Activated CD4-positive, alpha-beta T cell treated with anti-CD3 and anti-CD28 coated beads, Interleukin-10, Interleukin-2, amounts not matched to agents 100 ng/mL and 50 ng/mL, durations not matched to agents 16 hours and 8 hours (primary cell): ENCODE results near the gene POLRMT.
"Not testable (repeated sequence)": the region's sequence is repeated elsewhere in the genome, so short reads cannot be mapped to it uniquely, and the experiment has no call there.

Source experiments
- DNase-seq: peaks from one replicate; pipeline ENCODE4 v3.0.0-alpha.2; 2020

The POLRMT gene

GRCh38 chr19:633068-633785, at the start of gene POLRMT:
TSS of gene POLRMT (minus strand) at chr19:633537. CDS start at chr19:633512, 25 bp downstream.
- DNase-seq = peak; percentile 99

- no peak for DNase-seq
These were observed 49.5 kb upstream of the POLRMT start for GRCh38 chr19:682678-683320.

DNA sequence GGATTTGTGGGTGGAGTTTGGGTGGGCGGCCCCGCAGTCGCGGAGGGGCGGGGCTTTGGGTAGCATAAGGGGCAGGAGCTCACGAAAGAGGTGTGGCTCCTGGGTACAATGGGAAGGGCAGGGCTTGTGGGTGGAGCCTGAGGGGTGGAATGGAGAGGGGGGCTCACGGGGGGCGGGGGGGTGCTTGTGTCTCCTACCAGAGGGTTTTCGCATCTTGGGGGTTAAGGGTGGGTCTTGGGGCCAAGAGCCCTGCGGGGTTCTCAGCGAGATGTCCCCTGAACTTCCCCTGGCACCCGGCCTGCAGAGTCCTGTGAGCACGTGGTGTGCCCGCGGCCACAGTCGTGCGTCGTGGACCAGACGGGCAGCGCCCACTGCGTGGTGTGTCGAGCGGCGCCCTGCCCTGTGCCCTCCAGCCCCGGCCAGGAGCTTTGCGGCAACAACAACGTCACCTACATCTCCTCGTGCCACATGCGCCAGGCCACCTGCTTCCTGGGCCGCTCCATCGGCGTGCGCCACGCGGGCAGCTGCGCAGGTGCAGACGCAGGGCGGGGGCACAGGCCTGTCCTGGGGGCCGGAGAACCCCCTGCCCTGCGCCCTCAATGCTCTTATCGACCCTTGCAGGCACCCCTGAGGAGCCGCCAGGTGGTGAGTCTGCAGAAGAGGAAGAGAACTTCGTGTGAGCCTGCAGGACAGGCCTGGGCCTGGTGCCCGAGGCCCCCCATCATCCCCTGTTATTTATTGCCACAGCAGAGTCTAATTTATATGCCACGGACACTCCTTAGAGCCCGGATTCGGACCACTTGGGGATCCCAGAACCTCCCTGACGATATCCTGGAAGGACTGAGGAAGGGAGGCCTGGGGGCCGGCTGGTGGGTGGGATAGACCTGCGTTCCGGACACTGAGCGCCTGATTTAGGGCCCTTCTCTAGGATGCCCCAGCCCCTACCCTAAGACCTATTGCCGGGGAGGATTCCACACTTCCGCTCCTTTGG, 48.0 kb upstream of the POLRMT start:
- peak; percentile 97 for DNase-seq

GRCh38 chr19:680287-681028, 47.1 kb upstream of the POLRMT start:
- DNase-seq = peak; percentile 100

DNA sequence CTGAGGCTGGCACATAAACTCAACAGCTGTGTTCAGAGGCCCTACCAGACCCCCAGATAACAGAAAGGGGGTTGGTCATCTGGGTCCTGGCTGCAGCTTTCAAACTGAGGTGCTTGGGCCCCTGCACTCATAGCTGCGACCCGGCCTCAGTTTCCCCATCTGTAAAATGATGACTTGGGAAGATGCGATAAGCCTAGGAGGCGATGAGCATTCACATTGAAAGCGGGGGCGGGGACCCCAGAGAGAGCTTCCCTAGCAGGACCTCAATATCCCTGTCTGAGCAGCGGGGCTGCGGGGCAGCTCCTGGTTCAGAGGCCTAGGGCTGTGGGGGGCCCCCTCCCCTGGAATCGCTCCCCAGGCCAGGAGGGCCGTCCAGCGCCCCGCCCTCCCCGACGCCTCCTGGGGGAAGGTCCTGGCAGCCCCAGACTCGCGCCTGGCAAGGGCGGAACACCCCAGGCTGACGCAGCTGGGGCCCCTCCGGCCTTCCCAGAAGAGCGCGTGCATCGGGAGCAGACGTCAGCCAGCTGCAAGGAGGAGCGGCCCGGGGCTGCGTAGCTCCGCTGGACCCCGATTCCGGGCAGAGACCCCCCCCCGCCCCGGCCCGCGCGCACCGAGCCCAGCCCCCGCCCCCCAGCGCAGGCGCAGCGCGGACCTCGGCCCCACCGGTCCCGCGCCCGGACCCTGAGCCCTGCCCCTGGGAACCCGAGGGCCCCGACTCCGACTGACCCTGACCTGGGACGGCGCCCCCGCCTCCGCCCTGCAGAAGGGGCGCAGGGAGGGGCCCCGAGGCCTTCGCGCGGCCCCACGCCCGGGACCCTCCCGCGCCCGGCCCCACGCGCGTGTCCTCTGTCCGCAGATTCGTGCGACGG, 46.3 kb upstream of the POLRMT start:
- peak; percentile 54 for DNase-seq

- DNase-seq = no peak
These were observed 45.6 kb upstream of the POLRMT start for GRCh38 chr19:678791-679388.

GRCh38 chr19:677601-678436, 44.5 kb upstream of the POLRMT start:
- no peak for DNase-seq

DNA sequence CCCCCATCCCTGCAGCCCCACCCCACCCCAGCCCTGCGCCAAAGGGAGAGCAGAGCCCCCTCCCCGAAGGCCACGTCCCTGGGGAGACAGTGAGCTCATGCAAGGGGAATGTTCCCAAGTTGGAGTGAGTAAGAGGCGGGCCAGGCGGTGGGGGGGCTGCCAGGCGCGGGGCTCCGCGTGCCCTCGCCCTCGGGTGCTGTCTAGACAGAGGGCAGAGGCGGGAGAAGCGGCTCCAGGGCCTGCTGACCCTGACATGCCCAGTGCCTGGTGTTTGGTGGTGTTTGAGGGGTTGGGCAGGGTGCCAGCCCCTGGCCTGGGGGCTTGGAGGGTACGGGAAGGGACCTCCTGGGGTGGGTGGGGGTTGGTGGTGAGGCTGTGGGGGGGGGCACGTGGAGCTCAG, 43.9 kb upstream of the POLRMT start:
- DNase-seq = no peak

DNA sequence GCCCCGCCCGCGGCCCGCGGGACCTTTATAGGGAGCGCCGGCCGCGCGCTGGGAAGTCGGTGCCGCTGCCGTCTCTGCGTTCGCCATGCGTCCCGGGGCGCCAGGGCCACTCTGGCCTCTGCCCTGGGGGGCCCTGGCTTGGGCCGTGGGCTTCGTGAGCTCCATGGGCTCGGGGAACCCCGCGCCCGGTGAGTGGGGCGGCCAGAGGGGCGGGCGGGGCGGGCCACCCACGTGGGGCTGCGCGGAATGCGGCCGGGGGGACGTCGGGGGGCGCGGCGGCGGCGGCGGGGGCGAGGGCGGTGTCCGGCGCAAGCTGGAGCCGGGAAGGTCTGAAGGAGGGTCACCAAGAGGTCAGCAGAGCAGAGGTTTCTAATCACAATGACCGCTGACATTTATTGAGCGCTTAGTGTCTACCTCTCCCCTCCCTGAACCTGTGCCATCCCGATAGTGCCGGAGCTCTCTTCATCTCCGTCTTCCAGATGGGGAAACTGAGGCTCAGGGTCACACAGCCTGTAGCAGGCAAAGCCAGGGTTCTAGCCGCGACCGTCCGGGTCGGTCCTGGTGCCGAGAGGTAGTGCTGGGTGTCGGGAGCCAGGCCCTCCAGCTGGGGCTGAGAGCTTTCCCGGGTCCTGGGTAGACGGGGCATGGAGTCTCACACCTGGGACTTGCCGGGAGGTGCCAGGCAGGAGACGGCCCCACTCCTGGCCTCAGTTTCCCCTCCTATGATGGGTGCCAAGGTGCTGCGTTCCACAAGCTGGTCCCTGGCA, 43.2 kb upstream of the POLRMT start, which contains the start of gene FSTL3:
FSTL3 (plus strand) TSS at position 54 of the 767 bp plus-strand sequence; CDS start at position 86, 32 bp downstream.
- no peak for DNase-seq

DNA sequence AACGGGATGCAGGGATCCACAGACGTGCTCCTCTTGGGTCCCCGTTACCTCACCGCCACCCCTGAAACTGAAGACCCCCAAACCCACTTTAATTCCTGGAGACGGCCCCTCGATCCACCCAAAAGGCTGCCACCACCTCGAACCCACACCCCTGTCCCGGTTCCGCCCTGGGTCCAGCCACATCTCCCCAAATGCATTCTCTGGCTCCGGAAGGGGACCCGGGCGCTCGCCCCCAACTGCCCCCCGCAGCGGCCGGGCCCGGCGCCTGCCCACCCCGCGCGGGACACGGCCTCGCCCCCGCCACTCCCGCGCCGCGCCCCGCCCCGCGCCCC, 42.6 kb upstream of the POLRMT start:
- no peak for DNase-seq

GRCh38 chr19:674282-675151, 41.2 kb upstream of the POLRMT start:
- no peak for DNase-seq

- no peak for DNase-seq
These were observed 37.3 kb upstream of the POLRMT start for GRCh38 chr19:670609-671075.

GRCh38 chr19:668675-669434, 35.5 kb upstream of the POLRMT start:
- DNase-seq = not testable (repeated sequence)

- DNase-seq = not testable (repeated sequence)
These were observed 33.7 kb upstream of the POLRMT start for GRCh38 chr19:666985-667573.

DNA sequence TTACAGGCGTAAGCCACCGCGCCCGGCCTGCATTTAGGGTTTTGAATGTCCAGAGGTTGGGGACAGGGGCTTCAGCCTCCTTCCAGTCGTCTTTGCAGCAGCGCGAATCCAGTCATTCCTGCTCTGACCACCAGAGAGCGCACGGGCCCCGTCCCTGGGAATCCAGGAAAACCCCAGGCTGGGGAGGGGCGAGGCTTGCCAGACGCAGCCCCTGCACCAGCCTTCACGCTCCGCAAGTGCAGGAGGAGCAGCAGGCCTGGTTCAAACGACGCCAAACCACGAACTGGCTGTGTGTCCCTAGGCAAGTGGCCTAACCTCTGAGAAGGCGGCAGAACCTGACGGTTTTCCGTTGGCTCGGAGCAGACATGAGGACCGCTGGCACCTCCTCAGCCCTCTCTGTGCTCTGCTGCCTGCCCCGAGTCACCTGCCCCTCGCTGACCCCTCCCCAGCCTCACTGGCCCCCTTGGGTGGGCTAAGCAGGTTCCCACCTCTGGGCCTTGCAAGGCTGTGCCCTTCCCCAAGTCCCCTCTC, 31.6 kb upstream of the POLRMT start:
- DNase-seq = peak; percentile 83

GRCh38 chr19:663682-664117, 30.4 kb upstream of the POLRMT start:
- DNase-seq = no peak
